ENCODE data around the gene DNER. TPM values are rescaled to one million over a fixed set of nuclear protein-coding genes. Genes with fewer than 3 reads are reported as not detected.
"Not testable (repeated sequence)": the region's sequence is repeated elsewhere in the genome, so short reads cannot be mapped to it uniquely, and the experiment has no call there.

DNER gene
- total RNA-seq, 1 donor from 2014 or later: 0.34 TPM

- DNase-seq (ENCODE audit: low spot score): not testable (repeated sequence)
These were observed 375.2 kb downstream of the DNER start for GRCh38 chr2:229339171-229339570.

GRCh38 chr2:229335877-229336346 lies 378.4 kb downstream of the DNER start:
- no peak for DNase-seq (ENCODE audit: low spot score)

- DNase-seq (ENCODE audit: low spot score): no peak
These were observed 379.0 kb downstream of the DNER start for GRCh38 chr2:229335330-229335729.

DNA sequence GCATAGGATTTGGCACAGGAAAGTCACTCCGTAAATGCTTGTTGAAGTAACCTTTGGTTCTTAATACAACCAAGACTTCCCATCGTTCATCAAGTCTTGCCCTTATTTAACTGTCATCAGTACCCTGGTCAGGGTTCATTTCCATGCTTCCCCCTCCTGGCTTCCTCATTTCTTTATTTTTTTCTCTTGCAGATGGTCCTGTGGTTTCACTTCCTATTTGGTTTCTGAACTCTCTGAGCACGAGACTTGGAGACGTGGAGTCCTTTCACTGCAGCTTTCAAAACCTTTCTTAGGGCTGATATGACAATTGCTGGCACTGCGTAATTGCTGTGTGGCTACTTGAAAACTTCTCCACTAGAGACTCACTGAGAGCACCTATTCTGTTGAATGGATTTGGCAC lies 383.4 kb downstream of the DNER start:
- no peak for DNase-seq (ENCODE audit: low spot score)

GRCh38 chr2:229319558-229319957 lies 394.8 kb downstream of the DNER start:
- DNase-seq (ENCODE audit: low spot score): no peak

DNA sequence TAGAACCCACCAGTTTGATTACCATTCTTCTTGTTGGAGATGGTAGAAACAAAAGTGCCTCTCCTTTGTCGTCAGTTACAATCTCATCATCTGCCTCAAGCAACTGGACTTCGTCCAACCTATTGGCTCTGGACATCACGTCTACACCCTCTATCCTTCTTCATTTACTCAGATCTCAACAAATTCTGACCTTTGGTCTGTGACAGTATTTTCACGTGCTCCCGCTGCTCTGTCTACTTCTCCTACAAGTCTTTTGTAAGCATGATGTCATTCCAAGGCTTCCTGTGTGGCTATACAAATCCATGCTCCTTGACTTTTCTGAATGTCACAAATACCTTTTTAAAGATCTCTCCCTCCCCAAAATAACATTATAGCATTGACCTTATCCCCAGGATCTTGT lies 400.2 kb downstream of the DNER start:
- no peak for DNase-seq (ENCODE audit: low spot score)

DNA sequence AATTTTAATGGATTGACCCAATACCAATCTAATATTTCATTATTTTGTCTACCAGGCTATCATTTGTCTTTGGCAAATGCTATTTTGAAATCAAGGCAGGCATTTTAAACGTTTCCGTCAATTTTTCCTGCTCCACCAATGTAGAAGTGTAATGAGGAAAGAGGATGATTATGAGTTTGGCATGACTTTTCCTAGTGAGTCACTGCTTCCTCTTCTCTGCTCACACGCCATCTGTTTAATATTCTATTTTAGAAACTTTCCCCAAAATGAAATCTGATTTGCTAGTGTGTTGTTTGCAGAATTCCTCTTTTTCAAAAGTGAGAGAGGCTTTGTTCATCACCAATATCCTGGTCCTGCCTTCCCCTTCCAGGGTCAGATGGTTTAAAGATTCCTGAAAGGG lies 400.8 kb downstream of the DNER start:
- no peak for DNase-seq (ENCODE audit: low spot score)

Other genes with a start within 250 kb of the DNER start
- 284 TPM for gene TRIP12, start 207.5 kb upstream of the DNER start, total RNA-seq
- gene FBXO36, start 207.9 kb upstream of the DNER start, total RNA-seq: 3.4 TPM

Data from ureter (tissue), 1 donor.